ENCODE data around the gene ANKAR.
A peak's percentile ranks its signal among the peaks of the same experiment; 100 is the strongest.

Gene ANKAR

GRCh38 chr2:189719571-189719970 is 45.1 kb downstream of the ANKAR start:
- DNase-seq (ENCODE audit: low read depth), result peak; percentile 68

GRCh38 chr2:189723192-189723591 is 48.7 kb downstream of the ANKAR start:
- DNase-seq (ENCODE audit: low read depth), result no peak

Data from iris pigment epithelial cell (primary cell).